ENCODE results near the gene CHST2. TPM values are rescaled to one million over a fixed set of nuclear protein-coding genes. Genes with fewer than 3 reads are reported as not detected.

Gene CHST2
- total RNA-seq, 1 experiment from 2014 or later, result 1.7 TPM

- POLR2A ChIA-PET, result no interaction called here
- Histone ChIP-seq H3K9me2 (ENCODE audit: insufficient read depth) (no peaks in the 10 kb centered on the region), H2AFZ (ENCODE audit: low read depth, low read length, poor library complexity, severe bottlenecking) (no peak overlapping the region), H3K4me3 (replicated peaks in 1 of 2; ENCODE audit: low read depth in 1 of 2, low read length in 2 of 2) (no peak overlapping the region), H3K36me3 (ENCODE audit: control insufficient read depth in 1 of 2, insufficient read depth in 2 of 2, low read length in 2 of 2) (no peaks in the 10 kb centered on the region), H3K79me2 (ENCODE audit: insufficient read depth, low read length) (no peaks in the 10 kb centered on the region), H3K9me3 (ENCODE audit: control insufficient read depth in 1 of 2, insufficient read depth in 1 of 2, low read depth in 1 of 2, low read length in 2 of 2) (peaks cover 0 to 8% of the 10 kb centered on the region in 2 experiments; a peak in 2 of 4 replicates), H3K27me3 (ENCODE audit: insufficient read depth, low read length) (no peaks in the 10 kb centered on the region), H3K4me1 (ENCODE audit: control insufficient read depth in 1 of 2, insufficient read depth in 2 of 2, low read length in 2 of 2) (no peaks in the 10 kb centered on the region), H4K20me1 (ENCODE audit: insufficient read depth) (no peaks in the 10 kb centered on the region), H3K4me2 (ENCODE audit: low read length) (no peak overlapping the region), H3K9ac (ENCODE audit: low read length) (no peak overlapping the region), H3K27ac (ENCODE audit: low read depth, low read length) (no peak overlapping the region)
- TF ChIP-seq TCF7L2 (IDR thresholded peaks at IDR 0.05; ENCODE audit: borderline replicate concordance, extremely low read depth, insufficient read depth, insufficient read length), result no peak
- no peak for TF ChIP-seq EGR1 (IDR thresholded peaks at IDR 0.05; ENCODE audit: low read depth)
- no peak for TF ChIP-seq CBX3 (IDR thresholded peaks at IDR 0.05; ENCODE audit: low read depth)
- TF ChIP-seq EZH2 (IDR thresholded peaks at IDR 0.05), result no peak
- TF ChIP-seq RAD21 (IDR thresholded peaks at IDR 0.05; ENCODE audit: low read depth), result no peak
- no peak for TF ChIP-seq CTCF (IDR thresholded peaks at IDR 0.05 in 2 of 3, conservative IDR thresholded peaks at IDR 0.05 in 1 of 3; ENCODE audit: borderline replicate concordance in 1 of 3, insufficient read depth in 1 of 3, low read depth in 2 of 3, low read length in 2 of 3)
- TF ChIP-seq ZFX (IDR thresholded peaks at IDR 0.05), result no peak
- TF ChIP-seq YY1 (IDR thresholded peaks at IDR 0.05; ENCODE audit: extremely low read depth, insufficient replicate concordance, low read depth, low read length), result no peak
- no peak for TF ChIP-seq JUND (IDR thresholded peaks at IDR 0.05)
- no peak for TF ChIP-seq ATF3 (IDR thresholded peaks at IDR 0.05)
- TF ChIP-seq ZNF274 (IDR thresholded peaks at IDR 0.05; ENCODE audit: low read depth, low read length), result no peak
- no peak for TF ChIP-seq SIN3A (IDR thresholded peaks at IDR 0.05; ENCODE audit: low read depth)
- RAD21 ChIA-PET (ENCODE audit: low non-redundant PET in 1 of 2, low total read pairs in 2 of 2, uncharacterized antibody in 2 of 2, unreplicated experiment in 2 of 2), result no interaction called here
- no peak for ATAC-seq
- intact Hi-C loops (cut with micrococcal nuclease), result no loop called here
- no TSS peak for BruUV-seq (replicated peaks)
- CTCF ChIA-PET, result no interaction called here
- DNase-seq (ENCODE audit: low read depth, low spot score), result no peak
Measured at GRCh38 chr3:143109861-143110260, 9.7 kb upstream of the CHST2 start.
